HepG2 (cell line): ENCODE results near the gene SF1. TPM values are rescaled to one million over a fixed set of nuclear protein-coding genes. Genes with fewer than 3 reads are reported as not detected.
A peak's percentile ranks its signal among the peaks of the same experiment; 100 is the strongest.

ENCODE experiments used
- ATAC-seq: fragments of 200-7000 bp; cut with Tn5 transposase; 3 replicates; pipeline ENCODE4 v1.9.1; 2020; ENCODE audit warnings: mild to moderate bottlenecking, moderate library complexity
- BruUV-seq: library from RNA; stranded (reverse); fragments of 400-500 nt; replicated peaks from 2 replicates; lab custom pipeline; 2021; lab: Mats Ljungman, UMichigan
- CTCF ChIA-PET: fragments of 300-600 bp; formaldehyde crosslinking; extraction: SDS; loops from one replicate; lab custom pipeline; 2021; ENCODE audit warnings: low total read pairs, inconsistent platforms, low intra/inter-chr PET ratio; lab: Yijun Ruan, JAX
- POLR2A ChIA-PET: fragments of 350-600 bp; sonication (Branson Sonifier 250); formaldehyde crosslinking; loops from one replicate; lab custom pipeline; 2020; ENCODE audit warnings: antibody characterized with exemption, inconsistent platforms; lab: Yijun Ruan, JAX
- DNase-seq: peaks from one replicate; pipeline ENCODE4 v3.0.0-alpha.2; 2015; ENCODE audit warnings: low spot score
- FAIRE-seq: peaks from 3 replicates; lab custom pipeline; 2011; peaks lifted over from hg19 to GRCh38; lab: Jason Lieb, UNC
- H2AFZ ChIP-seq: one replicate; pipeline ENCODE4 v1.6.1; 2011; ENCODE audit warnings: low read length, inconsistent platforms
- H3K27ac ChIP-seq: fragments of 300-600 bp; 3 replicates; pipeline ENCODE4 v1.8.0; 2011; ENCODE audit warnings: mixed run types, mild to moderate bottlenecking, mixed read lengths, low read length, inconsistent platforms; ENCODE audit not compliant: insufficient read depth; ENCODE audit errors: extremely low read length
- H3K27me3 ChIP-seq, 2 experiments: fragments of 200-600 bp in 1 of 2; 2 replicates in 1 of 2; 3 replicates in 1 of 2; pipeline versions ENCODE4 v1.6.0 to v1.8.0; 2011; ENCODE audit warnings: low read length in 2 of 2, mild to moderate bottlenecking in 2 of 2, moderate library complexity in 2 of 2, inconsistent platforms in 1 of 2; ENCODE audit not compliant: insufficient read depth in 2 of 2, control insufficient read depth in 1 of 2
- H3K36me3 ChIP-seq, 2 experiments: fragments of 200-600 bp in 1 of 2; replicated peaks in 1 of 2; 2 replicates in 1 of 2; 3 replicates in 1 of 2; pipeline versions ENCODE4 v1.5.1 to v1.8.0; 2011; ENCODE audit warnings: low read length in 2 of 2, inconsistent platforms in 1 of 2; ENCODE audit not compliant: insufficient read depth in 2 of 2, control insufficient read depth in 1 of 2
- H3K4me1 ChIP-seq: 2 replicates; pipeline ENCODE4 v1.5.1; 2012; ENCODE audit warnings: low read length, inconsistent platforms; ENCODE audit not compliant: insufficient read depth
- H3K4me2 ChIP-seq: 2 replicates; pipeline ENCODE4 v1.6.0; 2011; ENCODE audit warnings: low read depth, low read length, inconsistent platforms
- H3K4me3 ChIP-seq, 3 experiments: fragments of 200-600 bp in 1 of 3; sonication (generic), shearing (Covaris generic) in 1 of 3; replicated peaks in 1 of 3; 2 replicates each; pipeline ENCODE4 v1.5.1; 2011 to 2016; ENCODE audit warnings: low read length in 3 of 3, inconsistent platforms in 2 of 3, low read depth in 2 of 3, mild to moderate bottlenecking in 2 of 3, control low read depth in 1 of 3, mixed read lengths in 1 of 3; ENCODE audit not compliant: insufficient read depth in 1 of 3
- H3K79me2 ChIP-seq: one replicate; pipeline ENCODE4 v1.6.1; 2011; ENCODE audit warnings: low read length, inconsistent platforms; ENCODE audit not compliant: insufficient read depth
- H3K9ac ChIP-seq: 2 replicates; pipeline ENCODE4 v1.6.0; 2011; ENCODE audit warnings: mild to moderate bottlenecking, low read depth, low read length, inconsistent platforms; ENCODE audit not compliant: insufficient read depth
- H3K9me3 ChIP-seq: 2 replicates; pipeline ENCODE4 v1.5.1; 2012; ENCODE audit warnings: mild to moderate bottlenecking, low read length
- H4K20me1 ChIP-seq: 2 replicates; pipeline ENCODE4 v1.6.0; 2011; ENCODE audit warnings: inconsistent platforms, mild to moderate bottlenecking, low read length, moderate library complexity; ENCODE audit not compliant: insufficient read depth
- CBX2 ChIP-seq, 2 experiments: fragments of 200-600 bp in 1 of 2; sonication (generic); formaldehyde crosslinking in 1 of 2; IDR thresholded peaks; 2 replicates each; pipeline versions ENCODE4 v1.7.0 to v1.8.1; 2018 to 2022; ENCODE audit warnings: low read depth in 2 of 2, low read length in 1 of 2, mild to moderate bottlenecking in 1 of 2, missing genetic modification reagents in 1 of 2
- HIC2 ChIP-seq: sonication (generic); formaldehyde crosslinking; IDR thresholded peaks from 2 replicates; pipeline ENCODE4 v1.9.0; 2022; ENCODE audit warnings: low read depth, missing genetic modification reagents
- HNRNPL ChIP-seq: fragments of 200-400 bp; formaldehyde crosslinking; IDR thresholded peaks from 2 replicates; pipeline ENCODE4 v1.6.1; 2017; ENCODE audit warnings: mild to moderate bottlenecking, low read depth, low read length
- HOXA7 ChIP-seq: sonication (generic); formaldehyde crosslinking; IDR thresholded peaks from 2 replicates; pipeline ENCODE4 v1.8.1; 2022; ENCODE audit warnings: mild to moderate bottlenecking, missing genetic modification reagents, moderate library complexity
- IRX3 ChIP-seq: sonication (generic); formaldehyde crosslinking; IDR thresholded peaks from 2 replicates; pipeline ENCODE4 v1.8.1; 2023; ENCODE audit warnings: mild to moderate bottlenecking, low read depth, missing genetic modification reagents, borderline replicate concordance
- MEF2D ChIP-seq: sonication (generic); formaldehyde crosslinking; IDR thresholded peaks from 2 replicates; pipeline ENCODE4 v1.5.1; 2020; ENCODE audit warnings: mild to moderate bottlenecking, missing genetic modification reagents
- MNT ChIP-seq: fragments of 450-650 bp; IDR thresholded peaks from 2 replicates; pipeline ENCODE4 v1.6.1; 2016
- PATZ1 ChIP-seq: sonication (generic); formaldehyde crosslinking; IDR thresholded peaks from 2 replicates; pipeline ENCODE4 v1.4.0; 2020; ENCODE audit warnings: missing genetic modification reagents
- PLSCR1 ChIP-seq: sonication (generic); formaldehyde crosslinking; IDR thresholded peaks from 2 replicates; pipeline ENCODE4 v1.5.0; 2020; ENCODE audit warnings: missing genetic modification reagents, mild to moderate bottlenecking, borderline replicate concordance
- SIX4 ChIP-seq: sonication (generic); formaldehyde crosslinking; IDR thresholded peaks from 2 replicates; pipeline ENCODE4 v1.4.0; 2020; ENCODE audit warnings: missing genetic modification reagents
- YY1 ChIP-seq: IDR thresholded peaks from 2 replicates; pipeline ENCODE4 v1.6.1; 2011; ENCODE audit warnings: low read length, low read depth, moderate library complexity, mild to moderate bottlenecking; ENCODE audit not compliant: insufficient read depth, insufficient replicate concordance
- ZFP36L1 ChIP-seq: sonication (generic); formaldehyde crosslinking; IDR thresholded peaks from 2 replicates; pipeline ENCODE4 v1.8.0; 2022; ENCODE audit warnings: mild to moderate bottlenecking, missing genetic modification reagents, moderate library complexity
- ZFP36L2 ChIP-seq: sonication (generic); formaldehyde crosslinking; IDR thresholded peaks from 2 replicates; pipeline ENCODE4 v1.4.0; 2020; ENCODE audit warnings: missing genetic modification reagents
- ZMYM3 ChIP-seq: sonication (generic); formaldehyde crosslinking; IDR thresholded peaks from 2 replicates; pipeline ENCODE4 v1.5.1; 2020; ENCODE audit warnings: mild to moderate bottlenecking, missing genetic modification reagents
- ZNF629 ChIP-seq: sonication (generic); formaldehyde crosslinking; conservative IDR thresholded peaks from 2 replicates; pipeline ENCODE4 v1.5.0; 2020; ENCODE audit warnings: missing genetic modification reagents
- ZNF703 ChIP-seq: sonication (generic); formaldehyde crosslinking; IDR thresholded peaks from 2 replicates; pipeline ENCODE4 v1.5.1; 2020; ENCODE audit warnings: missing genetic modification reagents, mild to moderate bottlenecking, moderate library complexity, borderline replicate concordance
- WGBS: methylation state at CpG from one replicate; pipeline ENCODE4 v1.1.6; 2017; ENCODE audit warnings: low lambda C conversion rate; 5-methylcytosine and 5-hydroxymethylcytosine counted together
- in situ Hi-C: cut with HindIII; loops from 2 replicates; pipeline ENCODE4 v1.10.0; 2017; ENCODE audit warnings: low pct_unique_long_range_greater_than_20kb; ENCODE audit not compliant: extremely low pct_ligation_motif_present
- intact Hi-C: fragments of 100-400 bp; cut with micrococcal nuclease; formaldehyde crosslinking; loops from one replicate; pipeline ENCODE4 v1.10.0; 2022; ENCODE audit not compliant: unreplicated experiment
- polyA plus RNA-seq, 8 experiments: library from polyadenylated mRNA; depleted of rRNA in 3 of 8; stranded (reverse) in 7 of 8; unstranded in 1 of 8; fragments of >200 nt; fragmentation: Illumina TruSeq in 4 of 8; extraction: Trizol in 4 of 8; gene quantifications; 2 replicates each; pipeline versions ENCODE4 v1.2.1 to v1.2.3, GENCODE V29; 2011 to 2016; ENCODE audit warnings: low read depth in 4 of 8, missing spikeins in 1 of 8, mixed read lengths in 1 of 8; ENCODE audit not compliant: insufficient read depth in 1 of 8
- total RNA-seq, 5 experiments: library from RNA; depleted of rRNA; stranded (reverse); fragments of >200 nt; fragmentation: Illumina TruSeq; extraction: Trizol; gene quantifications; 2 replicates each; pipeline ENCODE4 v1.2.3, GENCODE V29; 2016; ENCODE audit warnings: low read depth in 1 of 5

SF1 gene
- total and polyA plus RNA-seq, 2 of the 13 experiments (the other 11 are each of a cell fraction or from before 2014, with no cell fraction given) = 55.5 to 70.4 TPM

- Histone ChIP-seq H3K9ac (no peak within 1 kb of the TSS), H3K27ac (no peak within 1 kb of the TSS)
- TF ChIP-seq ZNF703 (CRISPR knock-in tag) = no peak
- no peak for TF ChIP-seq PLSCR1 (CRISPR knock-in tag)
- TF ChIP-seq YY1 = peak; percentile 12
- TF ChIP-seq PATZ1 (CRISPR knock-in tag) = peak; percentile 3; the same call in 1 of the 2 replicates
- TF ChIP-seq HNRNPL = 0 out of 2 replicates have a peak, but pooled peaks have one; percentile 26
- no peak for TF ChIP-seq MNT
- no peak for TF ChIP-seq CBX2 (IDR thresholded peaks at IDR 0.05; ENCODE audit: low read depth, low read length)
- TF ChIP-seq CBX2 (CRISPR knock-in tag; IDR thresholded peaks at IDR 0.05; ENCODE audit: low read depth) = no peak
- no peak for TF ChIP-seq ZFP36L2 (CRISPR knock-in tag)
- TF ChIP-seq ZMYM3 (CRISPR knock-in tag) = peak; percentile 35
- TF ChIP-seq ZFP36L1 (CRISPR knock-in tag) = no peak
- TF ChIP-seq ZNF629 (CRISPR knock-in tag) = peak; percentile 92
- TF ChIP-seq IRX3 = no peak
- TF ChIP-seq HOXA7 (CRISPR knock-in tag) = no peak
- no peak for TF ChIP-seq HIC2 (CRISPR knock-in tag)
- no peak for TF ChIP-seq SIX4 (CRISPR knock-in tag)
- TF ChIP-seq MEF2D = no peak
Measured at GRCh38 chr11:64743591-64744543, 34.5 kb downstream of the SF1 start, which contains the start of gene RASGRP2. RASGRP2 (minus strand) TSS chr11:64744142; CDS start chr11:64742866, 1,276 bp downstream.

More at GRCh38 chr11:64743591-64744543, 34.5 kb downstream of the SF1 start, which contains the start of gene RASGRP2:
- H3K27me3 ChIP-seq = peaks cover 14 to 79% of the 10 kb centered on the region in 2 experiments
- 0 out of 2 replicates have a peak, but pooled peaks cover 3% of the 10 kb centered on the region for H4K20me1 ChIP-seq
- POLR2A ChIA-PET = interaction anchor here (0.6 kb wide), 1 partner anchor 956 kb away, joined by 4 read pairs; no protein-coding TSS in a partner anchor
- no peaks in the 10 kb centered on the region for H3K36me3 ChIP-seq
- DNase-seq = peak; percentile 28
- intact Hi-C loops = no loop called here
- H3K79me2 ChIP-seq = no peaks in the 10 kb centered on the region
- 27% methylated on average over 11 of the region's 57 CpGs for WGBS
- H3K4me3 ChIP-seq = peak within 1 kb of the TSS; percentile 40 to 74 (median 59)
- ATAC-seq = peak; percentile 59
- in situ Hi-C loops = no loop called here
- peaks cover 36% of the 10 kb centered on the region for H3K4me1 ChIP-seq
- no TSS peak for BruUV-seq
- no peak for FAIRE-seq
- H3K4me2 ChIP-seq = peak within 1 kb of the TSS; percentile 82
- CTCF ChIA-PET = interaction anchor here (2.8 kb wide), 1 partner anchor 55 kb away, joined by 23 read pairs; no protein-coding TSS in a partner anchor
- no peaks in the 10 kb centered on the region for H3K9me3 ChIP-seq
- no peak within 1 kb of the TSS for H2AFZ ChIP-seq
